ENCODE measurements around the gene CLMN.

The CLMN gene

DNA sequence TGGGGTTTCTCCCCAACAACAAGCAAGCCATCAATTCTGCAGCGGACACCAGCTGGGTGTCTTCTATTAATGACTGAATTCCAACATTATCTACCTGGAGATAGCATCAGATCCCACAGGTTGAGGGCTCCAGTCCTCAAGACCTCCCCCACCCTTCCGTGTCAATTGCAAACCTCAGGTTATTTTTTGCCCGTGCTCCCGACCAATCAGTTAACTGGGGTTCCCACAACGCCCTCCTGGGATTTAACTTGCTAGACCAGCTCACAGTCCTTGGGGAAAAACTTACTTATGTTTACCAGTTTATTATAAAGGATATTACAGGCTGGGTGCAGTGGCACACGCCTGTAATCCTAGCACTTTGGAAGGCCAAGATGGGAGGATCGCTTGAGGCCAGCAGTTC lies 172.1 kb downstream of the CLMN start:
- Histone ChIP-seq H3K27me3 (ENCODE audit: insufficient read depth, poor library complexity, severe bottlenecking) (no peaks in the 10 kb centered on the region), H3K27ac (replicated peaks) (no peak overlapping the region), H3K4me3 (replicated peaks; ENCODE audit: insufficient read depth, low read length) (no peak overlapping the region)
- TF ChIP-seq, protein P1, sequence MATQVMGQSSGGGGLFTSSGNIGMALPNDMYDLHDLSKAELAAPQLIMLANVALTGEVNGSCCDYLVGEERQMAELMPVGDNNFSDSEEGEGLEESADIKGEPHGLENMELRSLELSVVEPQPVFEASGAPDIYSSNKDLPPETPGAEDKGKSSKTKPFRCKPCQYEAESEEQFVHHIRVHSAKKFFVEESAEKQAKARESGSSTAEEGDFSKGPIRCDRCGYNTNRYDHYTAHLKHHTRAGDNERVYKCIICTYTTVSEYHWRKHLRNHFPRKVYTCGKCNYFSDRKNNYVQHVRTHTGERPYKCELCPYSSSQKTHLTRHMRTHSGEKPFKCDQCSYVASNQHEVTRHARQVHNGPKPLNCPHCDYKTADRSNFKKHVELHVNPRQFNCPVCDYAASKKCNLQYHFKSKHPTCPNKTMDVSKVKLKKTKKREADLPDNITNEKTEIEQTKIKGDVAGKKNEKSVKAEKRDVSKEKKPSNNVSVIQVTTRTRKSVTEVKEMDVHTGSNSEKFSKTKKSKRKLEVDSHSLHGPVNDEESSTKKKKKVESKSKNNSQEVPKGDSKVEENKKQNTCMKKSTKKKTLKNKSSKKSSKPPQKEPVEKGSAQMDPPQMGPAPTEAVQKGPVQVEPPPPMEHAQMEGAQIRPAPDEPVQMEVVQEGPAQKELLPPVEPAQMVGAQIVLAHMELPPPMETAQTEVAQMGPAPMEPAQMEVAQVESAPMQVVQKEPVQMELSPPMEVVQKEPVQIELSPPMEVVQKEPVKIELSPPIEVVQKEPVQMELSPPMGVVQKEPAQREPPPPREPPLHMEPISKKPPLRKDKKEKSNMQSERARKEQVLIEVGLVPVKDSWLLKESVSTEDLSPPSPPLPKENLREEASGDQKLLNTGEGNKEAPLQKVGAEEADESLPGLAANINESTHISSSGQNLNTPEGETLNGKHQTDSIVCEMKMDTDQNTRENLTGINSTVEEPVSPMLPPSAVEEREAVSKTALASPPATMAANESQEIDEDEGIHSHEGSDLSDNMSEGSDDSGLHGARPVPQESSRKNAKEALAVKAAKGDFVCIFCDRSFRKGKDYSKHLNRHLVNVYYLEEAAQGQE (IDR thresholded peaks at IDR 0.05; ENCODE audit: insufficient replicate concordance, low read depth) = no peak
- TF ChIP-seq GABPA (IDR thresholded peaks at IDR 0.05; ENCODE audit: low read depth) (no peak), SPI1 (IDR thresholded peaks at IDR 0.05; ENCODE audit: borderline replicate concordance, low read depth) (no peak), POLR2AphosphoS5 (IDR thresholded peaks at IDR 0.05; ENCODE audit: low read depth) (no peak)
- TF ChIP-seq, protein P2, sequence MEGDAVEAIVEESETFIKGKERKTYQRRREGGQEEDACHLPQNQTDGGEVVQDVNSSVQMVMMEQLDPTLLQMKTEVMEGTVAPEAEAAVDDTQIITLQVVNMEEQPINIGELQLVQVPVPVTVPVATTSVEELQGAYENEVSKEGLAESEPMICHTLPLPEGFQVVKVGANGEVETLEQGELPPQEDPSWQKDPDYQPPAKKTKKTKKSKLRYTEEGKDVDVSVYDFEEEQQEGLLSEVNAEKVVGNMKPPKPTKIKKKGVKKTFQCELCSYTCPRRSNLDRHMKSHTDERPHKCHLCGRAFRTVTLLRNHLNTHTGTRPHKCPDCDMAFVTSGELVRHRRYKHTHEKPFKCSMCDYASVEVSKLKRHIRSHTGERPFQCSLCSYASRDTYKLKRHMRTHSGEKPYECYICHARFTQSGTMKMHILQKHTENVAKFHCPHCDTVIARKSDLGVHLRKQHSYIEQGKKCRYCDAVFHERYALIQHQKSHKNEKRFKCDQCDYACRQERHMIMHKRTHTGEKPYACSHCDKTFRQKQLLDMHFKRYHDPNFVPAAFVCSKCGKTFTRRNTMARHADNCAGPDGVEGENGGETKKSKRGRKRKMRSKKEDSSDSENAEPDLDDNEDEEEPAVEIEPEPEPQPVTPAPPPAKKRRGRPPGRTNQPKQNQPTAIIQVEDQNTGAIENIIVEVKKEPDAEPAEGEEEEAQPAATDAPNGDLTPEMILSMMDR (IDR thresholded peaks at IDR 0.05; ENCODE audit: insufficient read depth, low read length) = no peak
- no peak for DNase-seq (ENCODE audit: low read depth in 1 of 2, low spot score in 1 of 2)

DNA sequence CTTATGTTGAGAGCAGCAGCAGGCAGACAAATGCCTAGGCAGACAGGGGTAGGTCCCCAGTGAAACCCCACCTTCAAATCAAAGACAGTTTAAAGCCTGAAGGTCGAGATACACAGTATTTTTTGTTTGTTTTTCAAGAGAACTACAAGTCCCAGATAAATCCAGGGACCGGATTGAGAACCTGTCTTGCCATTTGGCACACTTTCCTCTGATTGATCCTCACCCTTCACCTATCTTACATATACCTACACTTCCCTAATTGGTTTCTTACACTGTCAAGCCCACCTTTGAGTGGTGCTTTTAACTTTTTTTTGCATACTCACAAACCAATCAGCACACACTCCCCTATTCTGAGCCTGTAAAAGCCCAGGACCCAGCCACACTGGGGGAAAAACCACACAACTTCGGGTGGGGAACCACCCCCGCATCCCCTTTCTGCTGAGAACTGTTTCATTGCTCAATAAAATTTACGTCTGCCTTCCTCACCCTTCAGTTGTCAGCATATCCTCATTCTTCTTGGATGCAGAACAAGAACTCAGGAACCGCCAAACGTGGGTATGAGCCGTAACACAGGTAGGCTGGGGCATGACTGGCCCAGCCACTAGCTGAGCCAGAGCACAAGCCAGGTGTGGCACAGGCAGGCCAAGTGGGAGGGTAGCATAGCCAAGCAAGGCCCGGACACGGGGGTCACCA lies 173.5 kb downstream of the CLMN start:
- H3K27me3 ChIP-seq (ENCODE audit: insufficient read depth, poor library complexity, severe bottlenecking) = no peaks in the 10 kb centered on the region
- no peak overlapping the region for H3K4me3 ChIP-seq (replicated peaks; ENCODE audit: insufficient read depth, low read length)
- TF ChIP-seq POLR2AphosphoS5 (IDR thresholded peaks at IDR 0.05; ENCODE audit: low read depth) (no peak), SPI1 (IDR thresholded peaks at IDR 0.05; ENCODE audit: borderline replicate concordance, low read depth) (peak; percentile 27; the same call in 1 of the 2 replicates)
- peak; percentile 23 to 42 for DNase-seq (ENCODE audit: low read depth in 1 of 2, low spot score in 1 of 2)
- H3K27ac ChIP-seq (replicated peaks) = no peak overlapping the region

DNA sequence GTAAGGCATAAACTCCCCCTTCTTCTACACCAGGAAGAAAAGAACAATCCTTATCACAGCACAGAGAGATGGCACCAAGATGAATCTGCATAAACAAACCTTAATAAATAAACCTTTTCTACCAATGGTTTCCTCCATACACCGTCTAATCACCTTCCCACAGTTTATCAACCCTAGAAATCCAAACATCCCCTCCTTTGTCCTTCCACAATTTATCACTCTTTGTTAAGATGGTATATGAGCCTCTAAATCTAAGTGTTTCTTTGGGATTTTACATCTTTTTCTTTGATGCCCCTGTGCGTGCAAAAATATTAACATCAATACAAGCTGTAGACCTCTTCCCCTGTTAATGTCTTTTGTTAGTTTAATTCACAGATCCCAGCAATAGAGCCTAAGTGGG lies 174.9 kb downstream of the CLMN start:
- DNase-seq (ENCODE audit: low read depth in 1 of 2, low spot score in 1 of 2) = no peak
- H3K27ac ChIP-seq (replicated peaks) = no peak overlapping the region
- TF ChIP-seq POLR2AphosphoS5 (IDR thresholded peaks at IDR 0.05; ENCODE audit: low read depth) = no peak
- TF ChIP-seq, protein P2 (IDR thresholded peaks at IDR 0.05; ENCODE audit: insufficient read depth, low read length) = no peak
- TF ChIP-seq, protein P1 (IDR thresholded peaks at IDR 0.05; ENCODE audit: insufficient replicate concordance, low read depth) = no peak
- TF ChIP-seq SPI1 (IDR thresholded peaks at IDR 0.05; ENCODE audit: borderline replicate concordance, low read depth) = no peak
- TF ChIP-seq GABPA (IDR thresholded peaks at IDR 0.05; ENCODE audit: low read depth) = no peak
- no peaks in the 10 kb centered on the region for H3K27me3 ChIP-seq (ENCODE audit: insufficient read depth, poor library complexity, severe bottlenecking)
- no peak overlapping the region for H3K4me3 ChIP-seq (replicated peaks; ENCODE audit: insufficient read depth, low read length)

DNA sequence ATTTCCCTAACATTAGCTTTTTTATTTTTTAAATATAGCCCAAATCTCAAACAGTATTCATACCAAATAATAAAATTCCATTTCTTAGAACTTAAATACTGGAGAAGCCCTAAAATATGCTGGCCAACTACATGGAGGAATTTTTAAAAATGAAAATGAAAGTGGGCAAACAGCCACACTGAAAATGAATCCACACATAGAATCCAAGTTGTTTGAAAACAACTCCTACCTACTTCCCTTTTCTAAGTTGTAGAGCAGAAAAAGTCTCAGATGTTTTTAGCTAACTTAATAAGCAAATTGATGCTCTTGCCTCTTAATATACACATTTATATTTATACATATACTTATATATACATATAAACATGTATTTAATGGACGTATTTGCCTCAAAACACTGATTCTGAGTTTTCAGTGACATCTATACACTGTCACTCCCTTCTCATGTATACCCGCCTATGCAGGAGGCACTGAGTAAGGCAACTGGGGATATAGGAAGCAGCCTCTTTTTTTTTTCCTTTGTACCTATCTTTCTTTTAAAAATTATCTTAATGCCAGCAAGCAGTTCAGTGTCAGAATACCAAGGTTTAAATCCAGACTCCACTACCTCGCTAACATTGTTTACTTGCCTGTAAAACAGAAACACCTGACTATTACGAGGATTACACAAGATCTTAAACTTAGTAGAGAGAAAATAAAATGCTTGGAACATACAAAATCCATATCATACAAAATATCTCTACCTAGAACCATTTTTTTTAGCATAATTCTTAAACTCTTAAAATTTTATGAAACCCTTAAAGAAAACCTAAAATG lies 175.7 kb downstream of the CLMN start:
- DNase-seq (ENCODE audit: low read depth in 1 of 2, low spot score in 1 of 2) = no peak
- 0 out of 2 replicates have a peak overlapping the region, but pooled peaks have one; percentile 6 for H3K4me3 ChIP-seq (replicated peaks; ENCODE audit: insufficient read depth, low read length)
- H3K27me3 ChIP-seq (ENCODE audit: insufficient read depth, poor library complexity, severe bottlenecking) = no peaks in the 10 kb centered on the region
- TF ChIP-seq GABPA (IDR thresholded peaks at IDR 0.05; ENCODE audit: low read depth) (no peak), SPI1 (IDR thresholded peaks at IDR 0.05; ENCODE audit: borderline replicate concordance, low read depth) (peak; percentile 6; the same call in 1 of the 2 replicates)
- peak overlapping the region; percentile 37 for H3K27ac ChIP-seq (replicated peaks)
